Endothelial cell of umbilical vein (primary cell): Measurements from ENCODE around the gene KIAA0930.

Source experiments
- CTCF ChIP-seq, 2 donors: IDR thresholded peaks; 1 replicate in 1 of 2; 2 replicates in 1 of 2; pipeline ENCODE4 v1.5.1; 2011; ENCODE audit warnings: low read length in 2 of 2, mild to moderate bottlenecking in 2 of 2, moderate library complexity in 2 of 2, control low read depth in 1 of 2, inconsistent platforms in 1 of 2, low read depth in 1 of 2; ENCODE audit not compliant: insufficient read depth in 1 of 2; ENCODE audit errors: extremely low read depth in 1 of 2
- POLR2A ChIP-seq: IDR thresholded peaks from 2 replicates; pipeline ENCODE4 v1.6.1; 2012; ENCODE audit warnings: low read depth, mild to moderate bottlenecking, control low read depth, low read length
- POLR2AphosphoS5 ChIP-seq: IDR thresholded peaks from 2 replicates; pipeline ENCODE4 v1.6.1; 2012; ENCODE audit warnings: low read depth, mild to moderate bottlenecking, control low read depth, low read length, moderate library complexity; ENCODE audit not compliant: insufficient read depth

DNA sequence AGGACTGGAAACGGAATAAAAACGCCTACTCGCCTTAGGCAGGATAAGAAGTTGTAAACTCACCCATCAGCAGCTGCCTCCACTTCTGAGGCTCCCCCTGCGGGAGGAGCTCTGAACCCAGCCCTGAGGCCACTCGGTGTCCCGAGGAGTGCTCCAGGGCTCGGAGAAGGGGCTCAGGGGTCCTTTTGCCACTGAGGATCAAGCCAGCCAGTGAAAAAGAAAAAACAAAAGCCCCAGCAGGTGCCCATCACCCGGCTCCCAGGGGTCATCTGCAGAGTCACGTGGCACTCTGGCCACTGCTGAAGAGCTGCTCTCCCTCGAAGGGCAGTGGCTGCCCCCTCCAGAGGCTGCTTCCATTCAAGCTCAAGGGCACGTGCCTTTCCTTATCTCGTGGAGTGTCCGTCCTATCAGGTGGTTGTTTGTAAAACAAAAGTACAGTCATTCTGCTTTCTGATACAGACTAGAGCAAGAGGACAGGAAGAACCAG, 48.0 kb downstream of the KIAA0930 start:
- TF ChIP-seq CTCF (IDR thresholded peaks at IDR 0.05; ENCODE audit: extremely low read depth in 1 of 2, insufficient read depth in 1 of 2, low read depth in 1 of 2, low read length in 2 of 2) (no peak), POLR2AphosphoS5 (no peak), POLR2A (no peak)
